Activated CD4-positive, alpha-beta T cell treated with anti-CD3 and anti-CD28 coated beads, Interleukin-2, amount 10 ng/mL, durations not matched to agents 7 days and 5 days (primary cell): Measurements from ENCODE around the gene CANT1. TPM values are rescaled to one million over a fixed set of nuclear protein-coding genes. Genes with fewer than 3 reads are reported as not detected.
A peak's percentile ranks its signal among the peaks of the same experiment; 100 is the strongest.
"Not testable (repeated sequence)": the region's sequence is repeated elsewhere in the genome, so short reads cannot be mapped to it uniquely, and the experiment has no call there.

ENCODE experiments used
- CTCF ChIA-PET: fragments of 350-600 bp; sonication (Branson Sonifier 250); formaldehyde crosslinking; loops from one replicate; lab custom pipeline; 2021; ENCODE audit warnings: antibody characterized with exemption; lab: Charles Lee
- POLR2A ChIA-PET: fragments of 350-600 bp; sonication (Branson Sonifier 250); formaldehyde crosslinking; loops from one replicate; lab custom pipeline; 2021; ENCODE audit warnings: antibody characterized with exemption; lab: Charles Lee
- DNase-seq: peaks from one replicate; pipeline ENCODE4 v3.0.0-alpha.2; 2020
- H3K27ac Mint-ChIP-seq: one replicate; pipeline ENCODE4 v1.8.0; 2021; ENCODE audit warnings: mild to moderate bottlenecking, moderate library complexity, mixed read lengths
- H3K27me3 Mint-ChIP-seq: one replicate; pipeline ENCODE4 v1.8.0; 2021; ENCODE audit warnings: mixed read lengths
- H3K36me3 Mint-ChIP-seq: one replicate; pipeline ENCODE4 v1.8.0; 2021; ENCODE audit warnings: low read depth, mixed read lengths
- H3K4me1 Mint-ChIP-seq: one replicate; pipeline ENCODE4 v1.8.0; 2021; ENCODE audit warnings: mixed read lengths
- H3K4me3 Mint-ChIP-seq: one replicate; pipeline ENCODE4 v1.8.0; 2021; ENCODE audit warnings: mild to moderate bottlenecking, moderate library complexity, mixed read lengths
- H3K9me3 Mint-ChIP-seq: one replicate; pipeline ENCODE4 v1.8.0; 2021; ENCODE audit warnings: mixed read lengths
- total RNA-seq, 2 experiments: library from RNA; stranded (reverse); gene quantifications; one replicate each; pipeline ENCODE4 v1.2.3, GENCODE V29; 2021

The CANT1 gene
- total RNA-seq, 2 experiments from 2014 or later: 68.1 to 71.5 TPM

DNA sequence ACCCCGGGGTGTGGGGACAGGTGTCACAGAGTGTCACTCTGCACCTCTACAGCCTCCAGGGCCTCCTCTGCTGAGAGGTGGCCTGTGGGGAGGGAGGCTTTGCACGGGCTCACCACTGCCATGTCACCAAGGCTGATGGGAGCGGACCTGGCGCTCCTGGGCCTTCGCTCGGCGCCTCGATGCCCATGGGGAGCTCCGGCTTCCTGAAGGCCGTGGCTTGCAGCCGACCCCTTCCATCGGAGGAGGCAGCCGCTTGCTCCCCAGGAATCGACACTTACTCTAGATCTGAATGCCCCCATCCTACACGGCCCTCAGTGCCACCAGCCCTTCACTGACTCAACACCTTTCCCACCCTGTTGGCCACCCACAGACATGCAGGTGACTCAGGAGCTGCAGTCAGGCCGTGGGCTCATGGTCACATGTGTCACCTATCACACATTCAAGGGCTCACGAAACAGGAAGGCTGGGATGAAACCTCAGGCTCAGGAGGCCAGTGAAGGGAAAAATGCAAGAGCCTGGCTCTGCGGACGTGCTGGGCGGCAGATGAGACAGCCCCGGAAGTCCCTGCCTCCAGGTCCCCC is 41.7 kb downstream of the CANT1 start:
- ChIA-PET POLR2A (no interaction called here), CTCF (interaction anchor here (0.9 to 1.3 kb wide), 2 partner anchors 12 to 27 kb away, joined by 3 read pairs; partner anchors contain the start of gene LGALS3BP)

DNA sequence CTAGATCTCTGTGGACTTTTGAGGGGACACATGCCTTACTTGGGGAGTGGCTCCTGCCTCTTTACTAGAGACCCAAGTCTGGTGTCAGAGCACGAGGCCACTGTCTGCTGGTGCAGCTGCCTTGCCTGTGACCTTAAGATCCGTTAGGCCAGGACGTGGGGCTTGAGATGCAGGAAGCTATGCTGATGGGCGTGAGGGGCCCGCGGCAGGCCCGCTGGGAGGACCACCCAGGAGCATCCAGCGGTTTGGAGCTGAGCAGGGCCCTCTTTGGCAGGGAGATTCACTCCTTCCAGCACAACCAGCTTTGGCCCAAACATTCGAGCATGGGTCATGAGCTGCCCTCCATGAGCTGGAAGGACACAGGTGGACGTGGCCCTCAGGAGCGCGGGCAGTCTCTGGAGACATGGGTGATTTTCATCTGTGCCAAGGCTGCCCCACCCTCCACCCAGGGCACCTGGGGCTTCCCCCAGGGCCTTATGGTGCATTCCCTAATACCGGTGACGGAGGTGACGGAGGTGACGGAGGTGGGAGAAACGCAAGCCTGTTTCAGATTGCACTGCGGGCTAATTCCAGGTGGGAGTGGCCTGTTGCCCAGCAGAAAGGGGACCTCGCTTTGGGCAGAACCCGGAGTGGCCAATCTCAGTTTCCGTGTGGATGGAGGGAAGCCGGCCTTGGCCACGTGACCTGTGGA is 42.5 kb downstream of the CANT1 start:
- ChIA-PET POLR2A (no interaction called here), CTCF (interaction anchor here (0.6 to 2.5 kb wide), 4 partner anchors 13 to 453 kb away, joined by 3 to 6 read pairs (median 3); partner anchors contain the start of gene LGALS3BP)
- DNase-seq: no peak
- peaks cover 10% of the 10 kb centered on the region for H3K4me1 Mint-ChIP-seq
- no peaks in the 10 kb centered on the region for H3K27me3 Mint-ChIP-seq
- H3K4me3 Mint-ChIP-seq: no peak overlapping the region
- H3K27ac Mint-ChIP-seq: peak overlapping the region; percentile 2
- H3K9me3 Mint-ChIP-seq: no peaks in the 10 kb centered on the region
- H3K36me3 Mint-ChIP-seq: peaks cover 14% of the 10 kb centered on the region

More for the DNA sequence above, 41.7 kb downstream of the CANT1 start:
- peaks cover 20% of the 10 kb centered on the region for H3K36me3 Mint-ChIP-seq
- no peak overlapping the region for H3K27ac Mint-ChIP-seq
- no peak for DNase-seq
- no peaks in the 10 kb centered on the region for H3K27me3 Mint-ChIP-seq
- H3K9me3 Mint-ChIP-seq: no peaks in the 10 kb centered on the region
- H3K4me3 Mint-ChIP-seq: no peak overlapping the region
- H3K4me1 Mint-ChIP-seq: peaks cover 10% of the 10 kb centered on the region

DNA sequence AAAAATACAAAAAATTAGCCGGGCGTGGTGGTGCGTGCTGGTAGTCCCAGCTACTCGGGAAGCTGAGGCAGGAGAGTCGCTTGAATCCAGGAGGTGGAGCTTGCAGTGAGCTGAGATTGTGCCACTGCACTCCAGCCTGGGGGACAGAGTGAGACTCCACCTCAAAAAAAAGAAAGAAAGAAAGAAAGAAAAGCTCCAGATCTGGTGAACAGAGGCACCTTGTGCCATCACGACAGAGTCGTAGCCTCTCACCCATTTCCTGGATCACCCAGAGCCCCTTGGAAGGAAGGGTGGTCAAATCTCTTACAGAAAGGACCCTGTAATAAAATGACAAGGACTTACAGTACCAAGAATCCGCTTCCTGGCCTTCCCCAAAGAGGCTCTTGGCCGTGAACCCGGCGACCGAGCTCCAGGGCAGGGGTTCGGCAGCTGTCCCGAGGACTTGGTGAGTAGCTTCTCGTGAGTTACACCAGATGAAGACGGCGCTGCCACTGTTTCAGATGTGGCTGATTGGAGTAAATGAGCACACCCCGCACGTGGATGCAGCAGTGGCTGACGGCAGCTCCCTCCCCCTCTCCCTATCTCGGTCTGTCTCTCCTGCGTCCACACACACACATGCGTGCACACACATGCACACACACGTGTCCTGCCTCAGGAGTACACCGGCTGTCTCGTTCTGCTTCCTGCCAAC is 43.3 kb downstream of the CANT1 start:
- no peaks in the 10 kb centered on the region for H3K27me3 Mint-ChIP-seq
- H3K9me3 Mint-ChIP-seq: no peaks in the 10 kb centered on the region
- H3K36me3 Mint-ChIP-seq: peaks cover 12% of the 10 kb centered on the region
- H3K4me3 Mint-ChIP-seq: no peak overlapping the region
- DNase-seq: no peak
- no peak overlapping the region for H3K27ac Mint-ChIP-seq
- peaks cover 8% of the 10 kb centered on the region for H3K4me1 Mint-ChIP-seq
- POLR2A ChIA-PET: no interaction called here
- CTCF ChIA-PET: interaction anchor here (0.6 to 2.5 kb wide), 5 partner anchors 11 to 452 kb away, joined by 3 to 6 read pairs (median 5); partner anchors contain the start of gene LGALS3BP

DNA sequence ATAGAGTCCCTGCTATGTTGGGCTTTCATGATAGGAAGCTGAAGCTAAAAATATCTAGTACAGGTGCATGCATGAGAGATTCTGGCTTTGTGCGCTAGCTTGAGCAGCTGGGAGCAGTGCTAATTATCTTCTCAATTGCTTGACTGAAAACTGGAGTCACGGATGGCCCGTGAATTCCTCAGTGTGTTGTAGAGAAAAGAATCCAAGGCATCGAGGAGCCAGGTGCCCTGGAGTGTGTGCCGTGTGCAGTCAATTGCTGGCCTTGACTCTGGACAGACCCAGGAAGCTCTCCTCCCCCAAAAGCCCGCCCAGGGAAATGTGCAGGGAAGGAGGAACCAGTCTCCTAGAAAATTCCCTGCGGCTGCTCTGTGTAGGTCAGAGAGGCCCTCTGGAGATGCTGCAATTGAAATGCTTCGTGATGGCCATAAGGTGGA is 44.1 kb downstream of the CANT1 start:
- ChIA-PET CTCF (interaction anchor here (1.0 to 2.5 kb wide), 3 partner anchors 11 to 100 kb away, joined by 5 to 6 read pairs (median 5); partner anchors contain the start of gene LGALS3BP), POLR2A (no interaction called here)
- H3K27ac Mint-ChIP-seq: no peak overlapping the region
- H3K4me3 Mint-ChIP-seq: no peak overlapping the region
- no peaks in the 10 kb centered on the region for H3K9me3 Mint-ChIP-seq
- no peak for DNase-seq
- no peaks in the 10 kb centered on the region for H3K27me3 Mint-ChIP-seq
- peaks cover 4% of the 10 kb centered on the region for H3K4me1 Mint-ChIP-seq
- peaks cover 6% of the 10 kb centered on the region for H3K36me3 Mint-ChIP-seq

DNA sequence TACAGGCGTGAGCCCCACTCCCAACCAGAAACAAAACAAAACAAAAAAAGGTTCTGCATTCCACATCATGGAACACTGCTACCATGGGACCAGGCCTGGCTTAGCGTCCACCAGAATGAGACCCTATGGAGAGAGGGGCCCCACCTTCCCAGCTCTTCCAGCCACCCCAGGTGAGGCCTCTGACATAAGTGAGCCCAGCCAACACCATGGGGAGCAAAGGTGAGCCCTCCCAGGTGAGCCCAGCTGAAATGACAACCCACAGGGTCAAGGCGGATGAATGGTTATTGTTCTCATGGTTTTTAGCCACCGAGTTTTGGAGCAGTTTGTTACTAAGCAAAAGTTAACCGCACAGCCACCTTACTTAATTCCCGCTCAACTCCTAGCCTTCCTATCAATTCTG is 46.2 kb downstream of the CANT1 start:
- CTCF ChIA-PET: interaction anchor here (1.1 kb wide), 1 partner anchor 8 kb away, joined by 4 read pairs; no protein-coding TSS in a partner anchor
- Mint-ChIP-seq H3K4me3 (no peak overlapping the region), H3K9me3 (no peaks in the 10 kb centered on the region), H3K36me3 (peaks cover 2% of the 10 kb centered on the region), H3K27ac (no peak overlapping the region), H3K27me3 (no peaks in the 10 kb centered on the region), H3K4me1 (no peaks in the 10 kb centered on the region)
- DNase-seq: no peak
- POLR2A ChIA-PET: no interaction called here

DNA sequence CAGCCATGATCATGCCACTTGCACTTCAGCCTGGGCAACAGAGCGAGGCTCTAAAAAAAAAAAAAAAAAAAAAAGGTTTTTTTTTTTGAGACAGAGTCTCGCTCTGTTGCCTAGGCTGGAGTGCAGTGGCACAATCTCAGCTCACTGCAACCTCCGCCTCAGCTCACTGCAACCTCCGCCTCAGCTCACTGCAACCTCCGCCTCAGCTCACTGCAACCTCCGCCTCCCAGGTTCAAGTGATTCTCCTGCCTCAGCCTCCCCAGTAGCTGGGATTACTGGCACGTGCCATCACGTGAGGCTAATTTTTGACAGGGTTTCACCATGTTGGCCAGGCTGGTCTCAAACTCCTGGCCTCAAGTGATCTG is 46.6 kb downstream of the CANT1 start:
- DNase-seq, H3K27ac Mint-ChIP-seq, H3K36me3 Mint-ChIP-seq, H3K4me3 Mint-ChIP-seq, H3K27me3 Mint-ChIP-seq, H3K9me3 Mint-ChIP-seq, POLR2A ChIA-PET, H3K4me1 Mint-ChIP-seq: not testable (repeated sequence)
- CTCF ChIA-PET: interaction anchor here (0.6 to 1.1 kb wide), 2 partner anchors 9 to 1472 kb away, joined by 3 to 4 read pairs; no protein-coding TSS in a partner anchor

DNA sequence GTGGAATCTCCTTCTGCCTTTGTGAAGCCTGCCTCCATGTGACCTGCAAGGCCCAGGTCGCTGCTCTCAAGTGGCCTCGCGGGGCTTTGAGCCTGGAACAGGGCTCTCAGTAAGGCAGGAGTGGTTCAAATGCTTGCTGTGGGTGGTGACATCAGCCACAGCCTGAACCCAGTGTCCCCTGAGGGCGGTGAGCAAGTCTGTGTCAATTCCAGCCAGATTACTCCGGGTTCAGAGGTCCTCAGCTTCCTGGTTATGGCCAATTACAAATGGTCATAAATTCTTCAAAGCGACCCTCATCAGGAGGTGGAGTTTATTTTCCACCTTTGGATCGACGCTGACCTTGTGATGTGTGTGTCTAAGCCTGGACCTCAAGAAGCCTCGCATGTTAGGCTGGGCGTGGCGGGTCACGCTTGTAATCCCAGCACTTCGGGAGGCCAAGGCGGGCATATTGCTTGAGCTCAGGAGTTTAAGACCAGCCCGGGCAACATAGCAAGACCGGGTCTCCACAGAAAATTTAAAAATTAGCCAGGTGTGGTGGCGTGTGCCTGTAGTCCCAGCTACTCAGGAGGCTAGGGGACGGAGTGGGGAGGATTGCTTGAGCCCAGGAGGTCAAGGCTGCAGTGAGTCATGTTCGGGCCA is 47.1 kb downstream of the CANT1 start:
- DNase-seq: no peak
- POLR2A ChIA-PET: no interaction called here
- no peak overlapping the region for H3K4me3 Mint-ChIP-seq
- no peaks in the 10 kb centered on the region for H3K9me3 Mint-ChIP-seq
- H3K27ac Mint-ChIP-seq: no peak overlapping the region
- CTCF ChIA-PET: interaction anchor here (0.6 to 1.1 kb wide), 2 partner anchors 9 to 1471 kb away, joined by 3 to 4 read pairs; no protein-coding TSS in a partner anchor
- no peaks in the 10 kb centered on the region for H3K4me1 Mint-ChIP-seq
- H3K36me3 Mint-ChIP-seq: peaks cover 2% of the 10 kb centered on the region
- H3K27me3 Mint-ChIP-seq: no peaks in the 10 kb centered on the region

DNA sequence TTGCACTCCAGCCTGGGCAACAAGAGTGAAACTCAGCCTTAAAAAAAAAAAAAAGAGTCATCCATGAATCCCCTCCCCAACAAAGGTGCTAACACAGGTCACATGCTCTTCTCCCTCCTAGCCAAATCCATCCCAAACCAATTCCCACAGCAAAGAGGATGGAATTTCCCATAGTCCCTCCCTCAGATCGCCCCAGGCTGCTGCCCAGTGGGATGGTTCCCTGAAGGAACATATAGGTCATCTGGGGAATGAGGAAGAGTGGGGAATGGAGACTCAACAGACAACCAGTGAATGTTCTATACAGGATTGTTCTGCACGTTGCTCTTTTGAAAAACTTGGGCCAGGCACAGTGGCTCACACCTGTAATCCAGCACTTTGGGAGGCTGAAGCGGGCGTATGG is 48.0 kb downstream of the CANT1 start:
- ChIA-PET POLR2A (no interaction called here), CTCF (no interaction called here)
- Mint-ChIP-seq H3K9me3 (no peaks in the 10 kb centered on the region), H3K4me1 (no peaks in the 10 kb centered on the region), H3K27ac (no peak overlapping the region), H3K4me3 (no peak overlapping the region), H3K27me3 (no peaks in the 10 kb centered on the region), H3K36me3 (peaks cover 2% of the 10 kb centered on the region)
- no peak for DNase-seq

DNA sequence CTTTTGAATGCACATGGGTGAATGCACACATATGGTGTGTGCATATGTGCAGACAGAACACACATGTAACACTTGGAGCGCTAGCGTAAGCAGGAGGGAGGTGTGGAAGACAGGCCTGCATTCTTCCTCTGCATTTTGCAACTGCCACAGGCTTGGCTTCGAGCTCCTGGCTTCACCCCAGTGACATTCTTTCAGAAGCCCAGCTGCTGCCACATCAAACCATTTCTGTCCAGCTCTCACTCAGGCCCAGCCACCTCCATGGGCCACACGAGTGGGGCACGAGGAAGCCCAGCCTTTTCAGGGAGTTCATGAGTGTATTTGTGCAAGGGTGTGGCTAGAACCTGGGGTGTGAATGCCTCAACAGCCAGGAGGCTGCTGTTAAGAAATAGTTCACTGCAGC is 48.6 kb downstream of the CANT1 start:
- CTCF ChIA-PET: no interaction called here
- peaks cover 2% of the 10 kb centered on the region for H3K36me3 Mint-ChIP-seq

DNA sequence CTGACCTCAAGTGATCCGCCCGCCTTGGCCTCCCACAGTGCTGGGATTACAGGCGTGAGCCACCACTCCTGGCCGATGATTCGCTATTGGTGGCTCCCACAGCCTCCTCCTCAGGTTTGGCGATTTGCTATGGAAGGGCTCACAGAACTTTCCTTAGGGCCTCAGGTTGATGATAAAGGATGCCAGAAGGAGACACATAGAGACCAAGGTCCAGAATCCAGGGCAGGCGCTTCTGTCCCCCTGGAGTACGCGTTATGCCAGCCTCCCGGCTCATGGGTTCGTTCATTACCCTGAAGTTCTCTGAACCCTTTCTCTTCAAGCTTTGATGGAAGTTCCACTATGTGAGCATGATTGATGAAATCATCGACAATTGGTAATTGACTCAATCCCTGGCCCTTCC is 49.8 kb downstream of the CANT1 start:
- CTCF ChIA-PET: interaction anchor here (1.2 kb wide), 1 partner anchor 11 kb away, joined by 3 read pairs; no protein-coding TSS in a partner anchor
- Mint-ChIP-seq H3K4me3 (no peak overlapping the region), H3K27ac (no peak overlapping the region), H3K36me3 (no peaks in the 10 kb centered on the region), H3K9me3 (no peaks in the 10 kb centered on the region), H3K4me1 (no peaks in the 10 kb centered on the region), H3K27me3 (no peaks in the 10 kb centered on the region)
- POLR2A ChIA-PET: no interaction called here
- no peak for DNase-seq

More for the DNA sequence above, 48.6 kb downstream of the CANT1 start:
- Mint-ChIP-seq H3K4me1 (no peaks in the 10 kb centered on the region), H3K27me3 (no peaks in the 10 kb centered on the region), H3K9me3 (no peaks in the 10 kb centered on the region), H3K4me3 (no peak overlapping the region), H3K27ac (no peak overlapping the region)
- DNase-seq: no peak
- POLR2A ChIA-PET: no interaction called here

DNA sequence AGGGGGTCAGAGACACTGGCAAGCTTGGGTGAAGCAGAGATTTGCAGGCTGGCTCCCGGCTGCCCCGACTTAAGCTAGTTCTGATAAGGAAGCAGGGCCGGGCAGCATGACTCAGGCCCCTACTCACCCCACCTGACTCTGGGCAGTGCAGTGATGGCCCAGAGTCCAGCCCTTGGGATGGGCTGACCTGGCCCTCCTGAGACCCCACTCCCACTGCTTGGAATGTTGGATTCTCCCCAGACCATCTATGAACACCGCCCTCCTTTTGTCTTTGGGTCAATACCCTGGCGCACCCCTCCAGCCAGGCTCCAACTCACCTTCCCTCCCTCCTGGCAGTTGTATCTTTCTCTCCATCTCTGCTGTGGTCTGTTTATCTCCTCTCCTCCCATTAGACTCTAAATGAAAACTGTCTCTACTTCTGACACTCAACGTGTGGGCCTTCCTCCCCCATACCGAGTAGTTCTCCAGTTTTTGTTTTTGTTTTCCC is 50.9 kb downstream of the CANT1 start:
- Mint-ChIP-seq H3K9me3 (no peaks in the 10 kb centered on the region), H3K4me3 (no peak overlapping the region), H3K36me3 (no peaks in the 10 kb centered on the region), H3K4me1 (no peaks in the 10 kb centered on the region), H3K27ac (no peak overlapping the region), H3K27me3 (no peaks in the 10 kb centered on the region)
- CTCF ChIA-PET: no interaction called here
- DNase-seq: no peak
- POLR2A ChIA-PET: no interaction called here

DNA sequence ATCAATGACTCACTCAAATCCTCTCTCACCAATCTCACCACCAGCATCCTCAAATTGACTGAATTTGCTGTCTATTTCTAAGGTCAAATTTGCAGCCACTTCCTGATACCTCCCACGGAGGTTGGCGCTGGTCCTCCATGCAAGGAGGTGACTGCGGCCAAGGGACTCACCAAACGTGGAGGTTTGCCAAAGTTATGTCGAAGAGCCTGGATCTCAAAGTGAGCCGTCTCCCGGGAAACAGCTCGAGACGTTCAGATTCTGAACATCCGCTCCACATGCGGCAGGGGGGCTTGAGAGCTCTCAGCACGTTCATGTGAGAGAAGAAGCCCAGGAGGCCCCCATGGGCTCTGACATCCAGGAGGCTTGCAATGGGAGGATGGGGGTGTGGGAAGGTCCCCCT is 52.4 kb downstream of the CANT1 start:
- Mint-ChIP-seq H3K27me3 (no peaks in the 10 kb centered on the region), H3K4me3 (no peak overlapping the region), H3K4me1 (no peaks in the 10 kb centered on the region), H3K27ac (no peak overlapping the region), H3K9me3 (no peaks in the 10 kb centered on the region), H3K36me3 (no peaks in the 10 kb centered on the region)
- POLR2A ChIA-PET: no interaction called here
- CTCF ChIA-PET: interaction anchor here (0.8 kb wide), 1 partner anchor 10 kb away, joined by 3 read pairs; no protein-coding TSS in a partner anchor
- DNase-seq: no peak
